ENCODE results near the gene SLC35F6. TPM values are rescaled to one million over a fixed set of nuclear protein-coding genes. Genes with fewer than 3 reads are reported as not detected.

Gene SLC35F6
- total RNA-seq (10 to 100 TPM; 22.0 to 34.3 (median 26.5) TPM), polyA plus RNA-seq (18.8 TPM)
- long read RNA-seq, donor 1, transcript SLC35F6-201 (6 exons, 3,898 nt) = major isoform, 11 of 19 reads
- long read RNA-seq, donor 1, partial matches to known transcripts = 4 of 19 reads
- long read RNA-seq, donor 1, other reads (novel, unspliced or antisense) = 2 of 19 reads
- long read RNA-seq, donor 2, partial matches to known transcripts = 0 of 4 reads
- long read RNA-seq, donor 2, other reads (novel, unspliced or antisense) = 0 of 4 reads
- long read RNA-seq, donor 3, transcript SLC35F6-201 (6 exons, 3,898 nt) = major isoform, 25 of 31 reads
- long read RNA-seq, donor 3, partial matches to known transcripts = 1 of 31 reads
- long read RNA-seq, donor 3, other reads (novel, unspliced or antisense) = 2 of 31 reads
- long read RNA-seq, donor 4, transcript SLC35F6-201 (6 exons, 3,898 nt) = major isoform, 6 of 6 reads
- long read RNA-seq, donor 4, partial matches to known transcripts = 0 of 6 reads
- long read RNA-seq, donor 4, other reads (novel, unspliced or antisense) = 0 of 6 reads

- intact Hi-C loops (cut with DNase I) = no loop called here
- Histone ChIP-seq H3K4me3 (ENCODE audit: low read length) (peak within 1 kb of the TSS; percentile 72), H3K27ac (ENCODE audit: low read length) (peak within 1 kb of the TSS; percentile 82), H3K4me1 (ENCODE audit: control insufficient read depth, insufficient read depth, low read length) (peaks cover 16% of the 10 kb centered on the region), H3K9me3 (ENCODE audit: control insufficient read depth, low read length) (no peaks in the 10 kb centered on the region), H3K27me3 (ENCODE audit: control insufficient read depth, insufficient read depth) (no peaks in the 10 kb centered on the region)
- DNase-seq (peak; percentile 86 to 96 (median 95)), ATAC-seq (peak; percentile 95 to 96)
- WGBS = 1% methylated on average over 68 of the region's 68 CpGs
Observed at GRCh38 chr2:26764078-26764887, at the start of gene SLC35F6. Gene SLC35F6 (plus strand): TSS chr2:26764284. CDS start chr2:26764350, 66 bp downstream.

GRCh38 chr2:26715528-26716270, 48.4 kb upstream of the SLC35F6 start:
- DNase-seq = peak in 1 of 3 donors; percentile 28
- no peak overlapping the region for H3K27ac ChIP-seq (ENCODE audit: low read length)
- H3K27me3 ChIP-seq (ENCODE audit: control insufficient read depth, insufficient read depth) = no peaks in the 10 kb centered on the region
- ATAC-seq = no peak
- H3K4me1 ChIP-seq (ENCODE audit: control insufficient read depth, insufficient read depth, low read length) = peaks cover 25% of the 10 kb centered on the region
- 73% methylated on average over 13 of the region's 13 CpGs for WGBS
- intact Hi-C loops (cut with DNase I) = no loop called here
- no peak overlapping the region for H3K4me3 ChIP-seq (ENCODE audit: low read length)
- no peaks in the 10 kb centered on the region for H3K9me3 ChIP-seq (ENCODE audit: control insufficient read depth, low read length)

- Histone ChIP-seq H3K4me1 (ENCODE audit: control insufficient read depth, insufficient read depth, low read length) (peaks cover 31% of the 10 kb centered on the region), H3K9me3 (ENCODE audit: control insufficient read depth, low read length) (no peaks in the 10 kb centered on the region), H3K4me3 (ENCODE audit: low read length) (no peak overlapping the region), H3K27me3 (ENCODE audit: control insufficient read depth, insufficient read depth) (no peaks in the 10 kb centered on the region), H3K27ac (ENCODE audit: low read length) (no peak overlapping the region)
- ATAC-seq (no peak), DNase-seq (no peak)
- intact Hi-C loops (cut with DNase I) = no loop called here
- 93% methylated on average over 3 of the region's 3 CpGs for WGBS
Observed at GRCh38 chr2:26716340-26716739, 47.7 kb upstream of the SLC35F6 start.

- Histone ChIP-seq H3K4me3 (ENCODE audit: low read length) (no peak overlapping the region), H3K4me1 (ENCODE audit: control insufficient read depth, insufficient read depth, low read length) (peaks cover 34% of the 10 kb centered on the region), H3K9me3 (ENCODE audit: control insufficient read depth, low read length) (no peaks in the 10 kb centered on the region), H3K27ac (ENCODE audit: low read length) (peak overlapping the region; percentile 22), H3K27me3 (ENCODE audit: control insufficient read depth, insufficient read depth) (no peaks in the 10 kb centered on the region)
- WGBS = 96% methylated on average over 2 of the region's 2 CpGs
- ATAC-seq = no peak
- no peak for DNase-seq
- intact Hi-C loops (cut with DNase I) = no loop called here
Observed at GRCh38 chr2:26716769-26717168, 47.3 kb upstream of the SLC35F6 start.

- Histone ChIP-seq H3K27me3 (ENCODE audit: control insufficient read depth, insufficient read depth) (no peaks in the 10 kb centered on the region), H3K4me3 (ENCODE audit: low read length) (no peak overlapping the region), H3K9me3 (ENCODE audit: control insufficient read depth, low read length) (no peaks in the 10 kb centered on the region), H3K27ac (ENCODE audit: low read length) (peak overlapping the region; percentile 53), H3K4me1 (ENCODE audit: control insufficient read depth, insufficient read depth, low read length) (peaks cover 30% of the 10 kb centered on the region)
- intact Hi-C loops (cut with DNase I) = no loop called here
- WGBS = 64% methylated on average over 5 of the region's 5 CpGs
- DNase-seq (peak in 2 of 3 donors; percentile 37 to 73), ATAC-seq (peak in 1 of 2 donors; percentile 2)
Observed at GRCh38 chr2:26717362-26717761, 46.7 kb upstream of the SLC35F6 start.

- intact Hi-C loops (cut with DNase I) = no loop called here
- Histone ChIP-seq H3K27me3 (ENCODE audit: control insufficient read depth, insufficient read depth) (no peaks in the 10 kb centered on the region), H3K9me3 (ENCODE audit: control insufficient read depth, low read length) (no peaks in the 10 kb centered on the region), H3K4me1 (ENCODE audit: control insufficient read depth, insufficient read depth, low read length) (peaks cover 33% of the 10 kb centered on the region), H3K4me3 (ENCODE audit: low read length) (no peak overlapping the region), H3K27ac (ENCODE audit: low read length) (peak overlapping the region; percentile 52)
- ATAC-seq (no peak), DNase-seq (no peak)
- WGBS = 81% methylated on average over 6 of the region's 6 CpGs
Observed at GRCh38 chr2:26718949-26719686, 45.0 kb upstream of the SLC35F6 start.

- 37% methylated on average over 7 of the region's 7 CpGs for WGBS
- Histone ChIP-seq H3K4me3 (ENCODE audit: low read length) (no peak overlapping the region), H3K9me3 (ENCODE audit: control insufficient read depth, low read length) (no peaks in the 10 kb centered on the region), H3K4me1 (ENCODE audit: control insufficient read depth, insufficient read depth, low read length) (peaks cover 37% of the 10 kb centered on the region), H3K27ac (ENCODE audit: low read length) (peak overlapping the region; percentile 84), H3K27me3 (ENCODE audit: control insufficient read depth, insufficient read depth) (no peaks in the 10 kb centered on the region)
- DNase-seq = peak; percentile 94 to 96 (median 96)
- peak; percentile 82 to 86 for ATAC-seq
- intact Hi-C loops (cut with DNase I) = no loop called here
Observed at GRCh38 chr2:26720322-26721114, 43.6 kb upstream of the SLC35F6 start.

GRCh38 chr2:26721115-26722032, 42.7 kb upstream of the SLC35F6 start:
- Histone ChIP-seq H3K9me3 (ENCODE audit: control insufficient read depth, low read length) (no peaks in the 10 kb centered on the region), H3K27ac (ENCODE audit: low read length) (peak overlapping the region; percentile 84), H3K4me1 (ENCODE audit: control insufficient read depth, insufficient read depth, low read length) (peaks cover 37% of the 10 kb centered on the region), H3K27me3 (ENCODE audit: control insufficient read depth, insufficient read depth) (no peaks in the 10 kb centered on the region), H3K4me3 (ENCODE audit: low read length) (no peak overlapping the region)
- WGBS = 84% methylated on average over 12 of the region's 12 CpGs
- intact Hi-C loops (cut with DNase I) = no loop called here
- DNase-seq = peak in 2 of 3 donors; percentile 44 to 52
- ATAC-seq = no peak

- 89% methylated on average over 1 of the region's 1 CpG for WGBS
- Histone ChIP-seq H3K27me3 (ENCODE audit: control insufficient read depth, insufficient read depth) (no peaks in the 10 kb centered on the region), H3K4me3 (ENCODE audit: low read length) (no peak overlapping the region), H3K9me3 (ENCODE audit: control insufficient read depth, low read length) (no peaks in the 10 kb centered on the region), H3K4me1 (ENCODE audit: control insufficient read depth, insufficient read depth, low read length) (peaks cover 37% of the 10 kb centered on the region), H3K27ac (ENCODE audit: low read length) (no peak overlapping the region)
- DNase-seq = no peak
- intact Hi-C loops (cut with DNase I) = no loop called here
- no peak for ATAC-seq
Observed at GRCh38 chr2:26722328-26722727, 41.8 kb upstream of the SLC35F6 start.
